NCI-H2081 (cell line): ENCODE data around the gene AKAP10.
"Not testable (repeated sequence)": the region's sequence is repeated elsewhere in the genome, so short reads cannot be mapped to it uniquely, and the experiment has no call there.

Experiments used
- DNase-seq, 2 experiments: peaks; one replicate each; lab custom pipeline; 2025; lab: John Stamatoyannopoulos, UW

The AKAP10 gene

GRCh38 chr17:19867079-19867328 is 110.6 kb downstream of the AKAP10 start:
- DNase-seq, result peak; percentile 14 to 46

GRCh38 chr17:19865021-19865420 is 112.6 kb downstream of the AKAP10 start:
- DNase-seq, result no peak

DNA sequence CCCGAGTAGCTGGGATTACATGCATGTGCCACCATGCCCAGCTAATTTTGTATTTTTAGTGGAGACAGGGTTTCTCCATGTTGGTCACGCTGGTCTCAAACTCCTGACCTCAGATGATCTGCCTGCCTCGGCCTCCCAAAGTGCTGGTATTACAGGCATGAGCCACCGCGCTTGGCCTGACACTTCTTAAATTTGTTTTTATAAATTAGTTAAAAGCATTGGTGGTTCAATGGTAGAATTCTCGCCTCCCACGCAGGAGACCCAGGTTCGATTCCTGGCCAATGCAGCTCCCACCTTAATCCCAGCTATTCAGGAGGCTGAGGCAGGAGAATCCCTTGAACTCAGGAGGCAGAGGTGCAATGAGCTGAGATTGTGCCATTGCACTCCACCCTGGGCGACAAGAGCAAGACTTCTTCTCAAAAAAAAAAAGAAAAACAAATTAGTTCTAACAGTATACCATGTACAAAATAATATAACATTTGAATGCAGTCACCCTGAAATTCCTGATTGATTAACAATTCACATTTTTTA is 116.9 kb downstream of the AKAP10 start:
- DNase-seq, result not testable (repeated sequence)

DNA sequence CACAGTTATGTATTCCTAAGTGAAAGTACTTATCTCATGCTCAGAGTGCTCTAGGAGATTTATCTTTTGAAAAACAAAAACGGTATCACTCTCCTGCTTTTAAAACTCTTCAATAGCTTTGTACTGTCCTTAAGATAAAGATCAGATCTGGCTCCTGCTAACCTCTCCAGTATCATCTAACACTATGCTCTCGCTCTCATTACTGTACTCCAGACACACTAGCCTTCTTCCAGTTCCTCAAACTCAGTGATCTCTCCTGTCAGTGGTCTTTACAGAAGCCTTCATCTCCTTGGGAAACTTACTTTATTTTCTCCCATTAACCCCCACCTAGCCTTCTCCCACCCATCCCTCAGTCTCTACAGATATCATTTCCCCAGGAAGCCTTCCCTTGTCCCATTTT is 120.0 kb downstream of the AKAP10 start:
- DNase-seq, result no peak
